Keratinocyte (primary cell): Measurements from ENCODE around the gene MAPK1IP1L. TPM values are rescaled to one million over a fixed set of nuclear protein-coding genes. Genes with fewer than 3 reads are reported as not detected.

Source experiments
- DNase-seq: peaks from one replicate; pipeline ENCODE4 v3.0.0-alpha.2; 2011; ENCODE audit warnings: low read depth, missing footprints, low spot score
- FAIRE-seq: peaks from 2 replicates; lab custom pipeline; 2011; peaks lifted over from hg19 to GRCh38; lab: Jason Lieb, UNC
- H2AFZ ChIP-seq: 2 replicates; pipeline ENCODE4 v1.6.0; 2012; ENCODE audit warnings: low read length, control low read depth, inconsistent platforms; ENCODE audit not compliant: control insufficient read depth
- H3K27ac ChIP-seq: 2 replicates; pipeline ENCODE4 v1.5.1; 2011; ENCODE audit warnings: low read length; ENCODE audit not compliant: control insufficient read depth, insufficient read depth
- H3K27me3 ChIP-seq: 3 replicates; pipeline ENCODE4 v1.6.0; 2011; ENCODE audit warnings: low read length; ENCODE audit not compliant: control insufficient read depth, insufficient read depth; ENCODE audit errors: extremely low read depth
- H3K36me3 ChIP-seq, 2 experiments: 2 replicates in 1 of 2; 3 replicates in 1 of 2; pipeline ENCODE4 v1.5.1; 2011; ENCODE audit warnings: low read length in 2 of 2, mild to moderate bottlenecking in 1 of 2; ENCODE audit not compliant: control insufficient read depth in 2 of 2, insufficient read depth in 2 of 2; ENCODE audit errors: extremely low read depth in 1 of 2
- H3K4me1 ChIP-seq: 3 replicates; pipeline ENCODE4 v1.5.1; 2011; ENCODE audit warnings: low read length; ENCODE audit not compliant: control insufficient read depth, insufficient read depth; ENCODE audit errors: extremely low read depth
- H3K4me2 ChIP-seq: 3 replicates; pipeline ENCODE4 v1.6.0; 2011; ENCODE audit warnings: low read depth, low read length; ENCODE audit not compliant: control insufficient read depth, insufficient read depth; ENCODE audit errors: extremely low read depth
- H3K4me3 ChIP-seq, 3 experiments: fragments of 200-600 bp in 1 of 3; sonication (generic) in 1 of 3; 2 replicates in 2 of 3; 3 replicates in 1 of 3; pipeline ENCODE4 v1.5.1; 2011 to 2016; ENCODE audit warnings: low read length in 3 of 3, mild to moderate bottlenecking in 3 of 3, control low read depth in 2 of 3, inconsistent platforms in 1 of 3, low read depth in 1 of 3, mixed read lengths in 1 of 3, mixed run types in 1 of 3, moderate library complexity in 1 of 3; ENCODE audit not compliant: control insufficient read depth in 2 of 3, insufficient read depth in 2 of 3; ENCODE audit errors: extremely low read depth in 1 of 3
- H3K79me2 ChIP-seq: 2 replicates; pipeline ENCODE4 v1.6.0; 2012; ENCODE audit warnings: low read length; ENCODE audit not compliant: control insufficient read depth, insufficient read depth
- H3K9ac ChIP-seq: 3 replicates; pipeline ENCODE4 v1.6.0; 2011; ENCODE audit warnings: low read length; ENCODE audit not compliant: control insufficient read depth, insufficient read depth; ENCODE audit errors: extremely low read depth
- H3K9me1 ChIP-seq: 3 replicates; pipeline ENCODE4 v1.6.0; 2011; ENCODE audit warnings: low read length; ENCODE audit not compliant: control insufficient read depth, insufficient read depth; ENCODE audit errors: extremely low read depth
- H3K9me3 ChIP-seq: 2 replicates; pipeline ENCODE4 v1.5.1; 2012; ENCODE audit warnings: low read depth, low read length; ENCODE audit not compliant: control insufficient read depth
- H4K20me1 ChIP-seq: 3 replicates; pipeline ENCODE4 v1.6.0; 2011; ENCODE audit warnings: low read length; ENCODE audit not compliant: control insufficient read depth, insufficient read depth; ENCODE audit errors: extremely low read depth
- CTCF ChIP-seq, 3 experiments: IDR thresholded peaks in 1 of 3; conservative IDR thresholded peaks in 1 of 3; optimal IDR thresholded peaks in 1 of 3; 2 replicates in 2 of 3; 3 replicates in 1 of 3; pipeline versions ENCODE3 to v1.5.1; 2011; ENCODE audit warnings: low read length in 3 of 3, mild to moderate bottlenecking in 3 of 3, moderate library complexity in 2 of 3, control low read depth in 1 of 3, inconsistent platforms in 1 of 3; ENCODE audit not compliant: insufficient read depth in 2 of 3; ENCODE audit errors: extremely low read depth in 1 of 3
- EZH2 ChIP-seq: IDR thresholded peaks from one replicate; pipeline ENCODE4 v1.6.1; 2012; ENCODE audit warnings: inconsistent platforms, mild to moderate bottlenecking, low read length, moderate library complexity
- dilution Hi-C: fragments of 300-500 bp; cut with MboI; formaldehyde crosslinking; loops from one replicate; pipeline ENCODE4 v1.7.0; 2020; ENCODE audit warnings: low sequenced_read_pairs; ENCODE audit not compliant: extremely low pct_ligation_motif_present
- polyA plus RNA-seq, 5 experiments: library from polyadenylated mRNA; depleted of rRNA in 3 of 5; stranded (reverse) in 3 of 5; stranded (forward) in 1 of 5; unstranded in 1 of 5; fragments of >200 nt; gene quantifications; 1 replicate in 1 of 5; 2 replicates in 3 of 5; 3 replicates in 1 of 5; pipeline versions ENCODE4 v1.2.1 to v1.2.3, GENCODE V29; 2011 to 2012; ENCODE audit warnings: missing spikeins in 2 of 5, low read depth in 1 of 5, low replicate concordance in 1 of 5

Gene MAPK1IP1L
- polyA plus RNA-seq, 1 donor (not counting 4 experiments of a cell fraction or from before 2014, with no cell fraction given) = 48.5 TPM

- peak overlapping the region; percentile 98 for H3K27ac ChIP-seq
- no peaks in the 10 kb centered on the region for H3K9me1 ChIP-seq
- H3K4me3 ChIP-seq = no peak overlapping the region
- H4K20me1 ChIP-seq = no peaks in the 10 kb centered on the region
- H3K9ac ChIP-seq = peak overlapping the region; percentile 84
- no peak for TF ChIP-seq EZH2
- no peak for TF ChIP-seq CTCF (optimal IDR thresholded peaks at IDR 0.05 in 1 of 3, IDR thresholded peaks at IDR 0.05 in 1 of 3, conservative IDR thresholded peaks at IDR 0.05 in 1 of 3; ENCODE audit: extremely low read depth in 1 of 3, insufficient read depth in 2 of 3, low read length in 3 of 3)
- H2AFZ ChIP-seq = no peak overlapping the region
- no peak overlapping the region for H3K4me2 ChIP-seq
- no peak for FAIRE-seq
- no peaks in the 10 kb centered on the region for H3K79me2 ChIP-seq
- H3K36me3 ChIP-seq = peaks cover 2 to 10% of the 10 kb centered on the region in 2 experiments
- DNase-seq = no peak
- no peaks in the 10 kb centered on the region for H3K27me3 ChIP-seq
- no peaks in the 10 kb centered on the region for H3K9me3 ChIP-seq
- dilution Hi-C loops = no loop called here
- H3K4me1 ChIP-seq = peaks cover 52% of the 10 kb centered on the region
Observed at GRCh38 chr14:55070981-55071411, 19.5 kb downstream of the MAPK1IP1L start.

- no peak for TF ChIP-seq CTCF (optimal IDR thresholded peaks at IDR 0.05 in 1 of 3, IDR thresholded peaks at IDR 0.05 in 1 of 3, conservative IDR thresholded peaks at IDR 0.05 in 1 of 3; ENCODE audit: extremely low read depth in 1 of 3, insufficient read depth in 2 of 3, low read length in 3 of 3)
- no peak for TF ChIP-seq EZH2
- peak overlapping the region; percentile 81 for H3K4me2 ChIP-seq
Observed at GRCh38 chr14:55071870-55072640, 20.6 kb downstream of the MAPK1IP1L start.

More at GRCh38 chr14:55071870-55072640, 20.6 kb downstream of the MAPK1IP1L start:
- dilution Hi-C loops = no loop called here
- no peaks in the 10 kb centered on the region for H3K79me2 ChIP-seq
- no peaks in the 10 kb centered on the region for H4K20me1 ChIP-seq
- peak overlapping the region; percentile 98 for H3K27ac ChIP-seq
- H3K9me1 ChIP-seq = no peaks in the 10 kb centered on the region
- H3K27me3 ChIP-seq = no peaks in the 10 kb centered on the region
- peak; percentile 81 for FAIRE-seq
- peak overlapping the region in 1 of 3 experiments; percentile 31 for H3K4me3 ChIP-seq
- H2AFZ ChIP-seq = no peak overlapping the region
- DNase-seq = peak; percentile 65
- peak overlapping the region; percentile 84 for H3K9ac ChIP-seq
- H3K9me3 ChIP-seq = no peaks in the 10 kb centered on the region
- H3K36me3 ChIP-seq = peaks cover 2 to 9% of the 10 kb centered on the region in 2 experiments
- H3K4me1 ChIP-seq = peaks cover 59% of the 10 kb centered on the region
